HG03103 (cell line): Measurements from ENCODE around the gene PTCH2.

Experiments used
- ATAC-seq: cut with Tn5 transposase; IDR thresholded peaks from one replicate; pipeline ENCODE4 v1.9.1; 2021; ENCODE audit warnings: low read depth; ENCODE audit not compliant: unreplicated experiment

PTCH2 gene, protein sequence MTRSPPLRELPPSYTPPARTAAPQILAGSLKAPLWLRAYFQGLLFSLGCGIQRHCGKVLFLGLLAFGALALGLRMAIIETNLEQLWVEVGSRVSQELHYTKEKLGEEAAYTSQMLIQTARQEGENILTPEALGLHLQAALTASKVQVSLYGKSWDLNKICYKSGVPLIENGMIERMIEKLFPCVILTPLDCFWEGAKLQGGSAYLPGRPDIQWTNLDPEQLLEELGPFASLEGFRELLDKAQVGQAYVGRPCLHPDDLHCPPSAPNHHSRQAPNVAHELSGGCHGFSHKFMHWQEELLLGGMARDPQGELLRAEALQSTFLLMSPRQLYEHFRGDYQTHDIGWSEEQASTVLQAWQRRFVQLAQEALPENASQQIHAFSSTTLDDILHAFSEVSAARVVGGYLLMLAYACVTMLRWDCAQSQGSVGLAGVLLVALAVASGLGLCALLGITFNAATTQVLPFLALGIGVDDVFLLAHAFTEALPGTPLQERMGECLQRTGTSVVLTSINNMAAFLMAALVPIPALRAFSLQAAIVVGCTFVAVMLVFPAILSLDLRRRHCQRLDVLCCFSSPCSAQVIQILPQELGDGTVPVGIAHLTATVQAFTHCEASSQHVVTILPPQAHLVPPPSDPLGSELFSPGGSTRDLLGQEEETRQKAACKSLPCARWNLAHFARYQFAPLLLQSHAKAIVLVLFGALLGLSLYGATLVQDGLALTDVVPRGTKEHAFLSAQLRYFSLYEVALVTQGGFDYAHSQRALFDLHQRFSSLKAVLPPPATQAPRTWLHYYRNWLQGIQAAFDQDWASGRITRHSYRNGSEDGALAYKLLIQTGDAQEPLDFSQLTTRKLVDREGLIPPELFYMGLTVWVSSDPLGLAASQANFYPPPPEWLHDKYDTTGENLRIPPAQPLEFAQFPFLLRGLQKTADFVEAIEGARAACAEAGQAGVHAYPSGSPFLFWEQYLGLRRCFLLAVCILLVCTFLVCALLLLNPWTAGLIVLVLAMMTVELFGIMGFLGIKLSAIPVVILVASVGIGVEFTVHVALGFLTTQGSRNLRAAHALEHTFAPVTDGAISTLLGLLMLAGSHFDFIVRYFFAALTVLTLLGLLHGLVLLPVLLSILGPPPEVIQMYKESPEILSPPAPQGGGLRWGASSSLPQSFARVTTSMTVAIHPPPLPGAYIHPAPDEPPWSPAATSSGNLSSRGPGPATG

GRCh38 chr1:44842862-44843655 lies at the start of gene PTCH2:
Gene PTCH2 (minus strand): TSS chr1:44843253. CDS start chr1:44842932, 321 bp downstream.
- ATAC-seq: no peak

- no peak for ATAC-seq
These were observed 47.0 kb upstream of the PTCH2 start for GRCh38 chr1:44890007-44890406.

GRCh38 chr1:44885406-44885805 lies 42.4 kb upstream of the PTCH2 start:
- ATAC-seq: no peak

DNA sequence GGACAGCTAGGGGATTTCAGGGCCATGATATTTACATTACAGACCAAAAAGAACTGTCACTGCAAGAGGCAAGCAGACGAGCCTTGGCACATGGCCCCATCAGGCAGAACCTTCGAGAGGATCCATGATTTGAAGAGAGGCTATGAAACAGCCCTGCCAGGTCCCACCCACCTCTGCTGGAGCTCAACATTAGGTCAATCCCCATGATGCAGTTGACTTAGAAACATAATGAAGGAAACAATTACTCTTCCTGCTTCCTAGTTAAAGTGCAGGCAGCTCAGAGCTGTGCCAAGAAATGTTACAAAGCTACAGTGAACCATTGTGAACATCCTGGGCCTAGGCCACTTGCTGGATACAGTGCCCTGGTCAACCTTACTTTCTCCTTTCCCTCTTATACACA lies 41.7 kb upstream of the PTCH2 start:
- ATAC-seq: no peak

- ATAC-seq: no peak
These were observed 38.1 kb upstream of the PTCH2 start for GRCh38 chr1:44881011-44881632.

GRCh38 chr1:44874155-44874554 lies 31.1 kb upstream of the PTCH2 start:
- no peak for ATAC-seq

DNA sequence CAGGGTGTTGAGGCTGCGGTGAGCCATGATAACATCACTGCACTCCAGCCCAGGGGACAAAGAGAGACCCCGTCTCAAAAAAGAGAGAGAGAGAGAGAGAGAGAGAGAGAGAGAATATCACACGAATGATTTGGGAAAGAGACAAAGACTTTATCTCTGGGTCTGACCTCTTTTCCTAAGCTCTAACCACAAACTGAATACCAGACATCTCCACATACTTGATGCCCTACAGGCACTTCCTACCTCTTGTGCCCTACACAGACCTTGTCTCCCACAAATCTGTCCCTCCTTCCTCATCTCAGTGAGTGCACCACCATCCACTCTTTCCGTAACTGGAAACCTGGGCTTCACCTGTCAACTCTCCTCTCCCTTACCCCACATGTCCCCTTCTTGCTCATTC lies 27.0 kb upstream of the PTCH2 start:
- no peak for ATAC-seq

DNA sequence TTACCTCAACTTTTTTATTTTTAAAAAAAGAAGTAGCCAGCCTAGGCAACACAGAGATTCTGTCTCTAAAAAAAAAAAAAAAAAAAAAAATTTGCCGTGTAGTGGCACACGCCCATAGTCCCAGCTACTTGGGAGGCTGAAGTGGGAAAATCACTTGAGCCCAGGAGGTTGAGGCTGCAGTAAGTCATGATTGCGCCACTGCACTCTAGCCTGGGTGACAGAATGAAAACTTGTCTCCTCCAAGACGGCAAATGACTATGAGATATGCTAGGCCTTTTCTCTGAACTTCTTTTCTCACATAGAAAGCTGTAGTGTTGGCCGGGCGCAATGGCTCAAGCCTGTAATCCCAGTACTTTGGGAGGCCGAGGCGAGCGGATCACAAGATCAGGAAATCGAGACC lies 24.7 kb upstream of the PTCH2 start:
- ATAC-seq: no peak

DNA sequence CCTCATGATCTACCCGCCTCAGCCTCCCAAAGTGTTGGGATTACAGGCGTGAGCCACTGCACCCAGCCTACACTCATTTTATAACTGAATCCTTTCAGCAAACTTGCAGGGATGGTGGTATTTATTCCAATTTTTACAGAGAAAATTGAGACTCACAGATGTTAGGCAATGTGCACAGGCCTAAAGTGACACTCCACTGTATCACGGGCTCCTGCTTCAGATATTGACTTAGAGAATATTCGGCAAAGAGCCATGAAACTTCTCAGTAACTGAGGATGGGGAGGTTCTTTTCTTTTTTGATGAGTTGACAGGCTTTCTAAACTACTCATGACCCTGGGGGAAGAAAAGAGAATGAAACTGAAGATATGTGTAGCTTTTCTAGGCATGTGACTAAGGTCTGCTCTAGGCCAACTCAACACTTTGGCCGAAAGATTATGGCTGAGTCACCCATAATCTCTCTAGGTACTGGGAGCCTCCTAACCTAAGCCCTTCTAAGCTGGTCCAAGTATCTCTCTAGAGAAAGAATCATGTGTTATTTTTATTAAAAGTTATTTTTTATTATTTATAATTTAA lies 19.9 kb upstream of the PTCH2 start:
- ATAC-seq: no peak

- no peak for ATAC-seq
These were observed 17.9 kb upstream of the PTCH2 start for GRCh38 chr1:44860891-44861425.

- no peak for ATAC-seq
These were observed 17.3 kb upstream of the PTCH2 start for GRCh38 chr1:44860331-44860730.

GRCh38 chr1:44857446-44857845 lies 14.4 kb upstream of the PTCH2 start:
- ATAC-seq: no peak

DNA sequence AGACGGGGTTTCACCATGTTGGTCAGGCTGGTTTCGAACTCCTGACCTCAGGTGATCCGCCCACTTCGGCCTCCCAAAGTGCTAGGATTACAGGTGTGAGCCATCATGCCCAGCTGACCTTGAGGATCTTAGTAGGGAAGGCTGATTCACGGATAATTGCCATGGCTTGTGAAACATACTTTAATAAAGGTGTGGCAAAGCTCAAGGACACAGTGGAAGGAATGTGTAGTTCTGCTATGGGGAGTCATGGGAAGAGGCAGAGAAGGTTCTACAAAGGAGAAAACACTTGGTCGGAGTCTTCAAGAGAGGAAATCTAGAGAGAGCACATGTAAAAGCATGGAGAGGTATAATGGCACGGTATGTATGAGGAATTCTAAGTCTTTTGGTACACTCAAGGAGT lies 12.7 kb upstream of the PTCH2 start:
- ATAC-seq: no peak

GRCh38 chr1:44854970-44855369 lies 11.9 kb upstream of the PTCH2 start:
- ATAC-seq: no peak

DNA sequence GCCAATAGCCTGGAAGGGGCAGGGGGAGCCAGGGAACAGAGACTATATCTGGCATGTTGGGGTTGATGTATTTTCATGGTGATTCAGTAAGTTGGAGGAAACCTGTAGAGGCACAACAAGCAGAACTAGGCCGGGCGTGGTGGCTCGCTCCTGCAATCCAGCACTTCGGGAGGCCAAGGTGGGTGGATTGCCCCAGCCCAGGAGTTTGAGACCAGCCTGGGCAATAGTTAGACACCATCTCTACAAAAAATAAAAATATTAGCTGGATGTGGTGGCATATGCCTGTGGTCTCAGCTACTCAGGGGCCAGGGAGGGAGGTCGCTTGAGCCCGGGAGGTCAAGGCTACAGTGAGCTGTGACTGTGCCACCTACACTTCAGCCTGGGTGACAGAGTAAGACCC lies 10.1 kb upstream of the PTCH2 start:
- no peak for ATAC-seq

DNA sequence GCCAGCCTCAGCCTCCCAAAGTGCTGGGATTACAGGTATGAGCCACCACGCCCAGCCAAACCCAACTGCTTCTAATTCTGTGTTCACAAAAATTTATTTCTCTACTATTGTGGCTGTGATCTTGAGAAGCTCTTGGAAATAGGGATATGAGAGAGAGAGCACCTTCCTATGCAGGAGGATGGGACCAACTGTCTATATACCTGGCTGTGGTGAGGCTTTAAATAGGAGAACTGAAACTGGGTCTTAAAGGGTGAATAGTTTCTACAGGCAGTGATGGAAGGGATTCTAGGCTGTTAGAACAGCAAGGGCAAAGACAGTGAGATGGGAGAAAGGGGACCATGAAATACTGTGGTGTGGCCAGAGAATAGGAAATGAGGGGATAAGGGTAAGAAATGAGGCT lies 8.3 kb upstream of the PTCH2 start:
- ATAC-seq: no peak

- ATAC-seq: no peak
These were observed 6.6 kb upstream of the PTCH2 start for GRCh38 chr1:44849575-44850132.

DNA sequence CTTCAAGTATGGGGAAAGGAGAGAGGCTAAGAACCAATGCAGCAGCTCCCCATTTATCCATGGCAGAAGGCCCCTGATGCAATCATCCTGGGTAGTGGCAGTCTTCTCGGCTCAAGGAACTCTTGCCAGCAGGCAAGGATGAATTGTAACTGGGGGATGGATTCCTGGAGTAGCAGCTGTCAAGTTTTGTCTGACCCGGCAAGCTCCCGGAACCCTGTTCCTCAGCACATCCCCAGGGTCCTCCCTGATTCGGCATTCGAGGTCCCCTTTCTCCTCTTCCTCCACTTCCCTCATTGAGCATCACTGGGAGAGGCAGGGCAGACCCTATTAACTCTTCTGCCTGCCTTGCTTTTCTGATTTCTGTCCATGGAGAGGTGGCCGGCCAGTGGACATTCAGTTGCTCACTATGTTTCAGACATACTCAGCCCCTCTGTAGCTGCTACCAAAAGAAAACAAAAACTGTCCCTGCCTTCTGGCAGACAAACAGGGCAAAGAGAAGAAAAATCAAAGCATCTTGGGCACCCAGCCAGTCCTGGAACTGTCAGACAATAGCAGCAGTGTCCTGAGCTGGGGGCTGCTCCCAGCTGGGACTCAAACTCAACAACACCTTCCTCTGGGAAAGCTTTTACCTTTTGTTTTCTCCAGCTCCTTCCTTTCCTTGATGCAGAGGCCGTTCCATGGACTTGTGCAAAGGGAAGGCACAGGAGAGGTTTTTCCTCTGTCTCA lies 5.6 kb upstream of the PTCH2 start:
- ATAC-seq: no peak
